SK-N-SH (cell line): ENCODE data around the gene APBB2. TPM values are rescaled to one million over a fixed set of nuclear protein-coding genes. Genes with fewer than 3 reads are reported as not detected.

Source experiments
- CTCF ChIA-PET: fragments of 300-600, 350-600 bp; formaldehyde crosslinking; extraction: SDS; loops from one replicate; lab custom pipeline; 2021; lab: Yijun Ruan, JAX
- POLR2A ChIA-PET: fragments of 350-600 bp; sonication (Branson Sonifier 250); formaldehyde crosslinking; extraction: SDS; loops from one replicate; lab custom pipeline; 2020; ENCODE audit warnings: antibody characterized with exemption, inconsistent platforms; lab: Yijun Ruan, JAX
- DNase-seq: peaks from one replicate; pipeline ENCODE4 v3.0.0; 2012
- H2AFZ ChIP-seq: fragments of 200-600 bp; sonication (generic); 2 replicates; pipeline ENCODE4 v1.8.1; 2016; ENCODE audit warnings: antibody characterized with exemption, mild to moderate bottlenecking, low read depth
- H3F3A ChIP-seq: fragments of 200-600 bp; sonication (generic); replicated peaks from 2 replicates; pipeline ENCODE3; 2016; ENCODE audit warnings: antibody characterized with exemption, mild to moderate bottlenecking; ENCODE audit not compliant: insufficient read depth
- H3K27ac ChIP-seq, 2 experiments: fragments of 200-500 bp in 1 of 2; fragments of 200-600 bp in 1 of 2; sonication (Bioruptor generic) in 1 of 2; sonication (generic), shearing (Covaris generic) in 1 of 2; 2 replicates each; pipeline versions ENCODE4 v1.5.1 to v1.6.1; 2014 to 2016; ENCODE audit warnings: low read depth in 2 of 2, inconsistent platforms in 1 of 2, low read length in 1 of 2, mild to moderate bottlenecking in 1 of 2, mixed read lengths in 1 of 2
- H3K27me3 ChIP-seq: fragments of 200-600 bp; sonication (generic), shearing (Covaris generic); 2 replicates; pipeline ENCODE4 v1.6.1; 2016; ENCODE audit warnings: mixed run types; ENCODE audit not compliant: insufficient read depth
- H3K36me3 ChIP-seq, 2 experiments: fragments of 200-500 bp in 1 of 2; fragments of 200-600 bp in 1 of 2; sonication (Bioruptor generic) in 1 of 2; sonication (generic) in 1 of 2; replicated peaks in 1 of 2; 2 replicates each; pipeline versions ENCODE3 to v1.5.1; 2014 to 2016; ENCODE audit warnings: low read length in 1 of 2, mild to moderate bottlenecking in 1 of 2; ENCODE audit not compliant: insufficient read depth in 2 of 2, control insufficient read depth in 1 of 2
- H3K4me1 ChIP-seq, 2 experiments: fragments of 200-500 bp in 1 of 2; fragments of 200-600 bp in 1 of 2; sonication (Bioruptor generic) in 1 of 2; sonication (generic), shearing (Covaris generic) in 1 of 2; 2 replicates each; pipeline versions ENCODE4 v1.5.1 to v1.6.1; 2014 to 2016; ENCODE audit warnings: low read depth in 1 of 2, low read length in 1 of 2, mixed run types in 1 of 2; ENCODE audit not compliant: insufficient read depth in 2 of 2, control insufficient read depth in 1 of 2
- H3K4me2 ChIP-seq: fragments of 200-600 bp; sonication (generic), shearing (Covaris generic); 2 replicates; pipeline ENCODE4 v1.6.1; 2017; ENCODE audit warnings: mixed run types
- H3K4me3 ChIP-seq, 2 experiments: fragments of 200-500 bp in 1 of 2; fragments of 200-600 bp in 1 of 2; sonication (Bioruptor generic) in 1 of 2; sonication (generic), shearing (Covaris generic) in 1 of 2; 2 replicates each; pipeline versions ENCODE4 v1.5.1 to v1.8.1; 2014 to 2016; ENCODE audit warnings: low read depth in 2 of 2, inconsistent platforms in 1 of 2, low read length in 1 of 2, mild to moderate bottlenecking in 1 of 2, mixed read lengths in 1 of 2, moderate library complexity in 1 of 2
- H3K79me2 ChIP-seq: fragments of 200-600 bp; sonication (generic); 2 replicates; pipeline ENCODE4 v1.8.1; 2017; ENCODE audit warnings: mild to moderate bottlenecking; ENCODE audit not compliant: insufficient read depth
- H3K9ac ChIP-seq: fragments of 200-600 bp; sonication (generic); 2 replicates; pipeline ENCODE4 v1.6.1; 2017; ENCODE audit warnings: mixed run types
- H3K9me2 ChIP-seq: fragments of 200-600 bp; sonication (generic); 2 replicates; pipeline ENCODE4 v1.6.1; 2017; ENCODE audit warnings: mixed run types
- H3K9me3 ChIP-seq: fragments of 200-600 bp; sonication (generic); 2 replicates; pipeline ENCODE4 v1.6.1; 2017; ENCODE audit warnings: mixed run types, mild to moderate bottlenecking, moderate library complexity
- H4K20me1 ChIP-seq: fragments of 200-600 bp; sonication (generic); 2 replicates; pipeline ENCODE4 v1.6.1; 2017; ENCODE audit warnings: mild to moderate bottlenecking, mixed run types; ENCODE audit not compliant: insufficient read depth
- CHD2 ChIP-seq: fragments of 150-350 bp; IDR thresholded peaks from 2 replicates; pipeline ENCODE4 v1.6.1; 2018; ENCODE audit warnings: low read length; ENCODE audit not compliant: partially characterized antibody
- EP300 ChIP-seq, 2 experiments: IDR thresholded peaks; 2 replicates each; pipeline versions ENCODE4 v1.4.0 to v1.6.1; 2012; ENCODE audit warnings: borderline replicate concordance in 1 of 2, low read depth in 1 of 2, low read length in 1 of 2
- GABPA ChIP-seq: IDR thresholded peaks from 2 replicates; pipeline ENCODE4 v1.4.0; 2012; ENCODE audit warnings: low read depth, mild to moderate bottlenecking
- RAD21 ChIP-seq: IDR thresholded peaks from 2 replicates; pipeline ENCODE4 v1.6.1; 2012; ENCODE audit warnings: mild to moderate bottlenecking, low read length
- RFX5 ChIP-seq: IDR thresholded peaks from 2 replicates; pipeline ENCODE4 v1.6.1; 2012; ENCODE audit warnings: mild to moderate bottlenecking, improper control_type of control experiment, low read length
- RXRA ChIP-seq: IDR thresholded peaks from 2 replicates; pipeline ENCODE4 v1.4.0; 2012; ENCODE audit warnings: low read depth, mild to moderate bottlenecking, borderline replicate concordance
- TCF12 ChIP-seq: IDR thresholded peaks from 2 replicates; pipeline ENCODE4 v1.4.0; 2012
- WGBS: methylation state at CpG from one replicate; pipeline ENCODE4 v1.1.6; 2017; ENCODE audit warnings: low lambda C conversion rate; 5-methylcytosine and 5-hydroxymethylcytosine counted together
- polyA plus RNA-seq, 3 experiments: library from polyadenylated mRNA; depleted of rRNA; stranded (reverse); fragments of >200 nt; gene quantifications; 2 replicates each; pipeline ENCODE4 v1.2.3, GENCODE V29; 2012
- TF ChIP-seq, protein P1 (sequence below): IDR thresholded peaks from 2 replicates; pipeline ENCODE4 v1.4.0; 2012; ENCODE audit warnings: low read depth, borderline replicate concordance
- TF ChIP-seq, protein P2 (sequence below): fragments of 150-350 bp; IDR thresholded peaks from 2 replicates; pipeline ENCODE4 v1.6.1; 2017; ENCODE audit warnings: antibody characterized with exemption, low read length, low read depth, borderline replicate concordance

The APBB2 gene
- polyA plus RNA-seq, 1 of the 3 experiments (the other 2 are of a cell fraction), result 49.8 TPM

DNA sequence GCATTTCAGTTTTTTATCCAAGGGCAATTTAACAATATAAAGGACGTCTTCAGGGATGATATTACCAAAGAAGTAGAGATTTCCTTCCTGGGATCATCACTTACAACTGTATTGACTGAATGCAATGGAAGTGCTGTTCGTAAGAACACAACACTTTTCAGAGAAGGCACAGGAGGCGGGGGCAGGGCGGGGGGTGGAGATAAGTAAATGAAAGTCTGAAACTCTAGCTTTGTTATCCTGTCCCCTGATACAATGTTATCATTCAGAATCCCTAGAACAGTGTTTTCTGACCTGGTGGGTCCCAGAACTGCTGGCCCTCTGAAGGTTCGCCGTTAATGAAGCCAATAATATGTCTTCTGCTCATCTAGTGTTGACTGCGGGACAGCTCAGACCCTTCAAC lies 340.0 kb downstream of the APBB2 start:
- Histone ChIP-seq H3F3A (peaks cover 8% of the 10 kb centered on the region), H3K9ac (no peak overlapping the region), H3K4me1 (peaks cover 0 to 5% of the 10 kb centered on the region in 2 experiments; a peak in 1 of 4 replicates), H3K27me3 (no peaks in the 10 kb centered on the region), H3K4me2 (no peak overlapping the region), H3K9me3 (no peaks in the 10 kb centered on the region), H2AFZ (no peak overlapping the region), H3K27ac (no peak overlapping the region), H3K9me2 (no peaks in the 10 kb centered on the region), H4K20me1 (no peaks in the 10 kb centered on the region), H3K36me3 (peaks cover 14 to 27% of the 10 kb centered on the region in 2 experiments), H3K4me3 (no peak overlapping the region), H3K79me2 (no peaks in the 10 kb centered on the region)
- WGBS, result 97% methylated on average over 7 of the region's 7 CpGs
- DNase-seq, result no peak
- ChIA-PET POLR2A (no interaction called here), CTCF (no interaction called here)
- TF ChIP-seq, protein P1, sequence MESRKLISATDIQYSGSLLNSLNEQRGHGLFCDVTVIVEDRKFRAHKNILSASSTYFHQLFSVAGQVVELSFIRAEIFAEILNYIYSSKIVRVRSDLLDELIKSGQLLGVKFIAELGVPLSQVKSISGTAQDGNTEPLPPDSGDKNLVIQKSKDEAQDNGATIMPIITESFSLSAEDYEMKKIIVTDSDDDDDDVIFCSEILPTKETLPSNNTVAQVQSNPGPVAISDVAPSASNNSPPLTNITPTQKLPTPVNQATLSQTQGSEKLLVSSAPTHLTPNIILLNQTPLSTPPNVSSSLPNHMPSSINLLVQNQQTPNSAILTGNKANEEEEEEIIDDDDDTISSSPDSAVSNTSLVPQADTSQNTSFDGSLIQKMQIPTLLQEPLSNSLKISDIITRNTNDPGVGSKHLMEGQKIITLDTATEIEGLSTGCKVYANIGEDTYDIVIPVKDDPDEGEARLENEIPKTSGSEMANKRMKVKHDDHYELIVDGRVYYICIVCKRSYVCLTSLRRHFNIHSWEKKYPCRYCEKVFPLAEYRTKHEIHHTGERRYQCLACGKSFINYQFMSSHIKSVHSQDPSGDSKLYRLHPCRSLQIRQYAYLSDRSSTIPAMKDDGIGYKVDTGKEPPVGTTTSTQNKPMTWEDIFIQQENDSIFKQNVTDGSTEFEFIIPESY, result no peak
- TF ChIP-seq TCF12 (no peak), GABPA (no peak), RAD21 (no peak)
- TF ChIP-seq, protein P2, sequence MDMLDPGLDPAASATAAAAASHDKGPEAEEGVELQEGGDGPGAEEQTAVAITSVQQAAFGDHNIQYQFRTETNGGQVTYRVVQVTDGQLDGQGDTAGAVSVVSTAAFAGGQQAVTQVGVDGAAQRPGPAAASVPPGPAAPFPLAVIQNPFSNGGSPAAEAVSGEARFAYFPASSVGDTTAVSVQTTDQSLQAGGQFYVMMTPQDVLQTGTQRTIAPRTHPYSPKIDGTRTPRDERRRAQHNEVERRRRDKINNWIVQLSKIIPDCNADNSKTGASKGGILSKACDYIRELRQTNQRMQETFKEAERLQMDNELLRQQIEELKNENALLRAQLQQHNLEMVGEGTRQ, result no peak

DNA sequence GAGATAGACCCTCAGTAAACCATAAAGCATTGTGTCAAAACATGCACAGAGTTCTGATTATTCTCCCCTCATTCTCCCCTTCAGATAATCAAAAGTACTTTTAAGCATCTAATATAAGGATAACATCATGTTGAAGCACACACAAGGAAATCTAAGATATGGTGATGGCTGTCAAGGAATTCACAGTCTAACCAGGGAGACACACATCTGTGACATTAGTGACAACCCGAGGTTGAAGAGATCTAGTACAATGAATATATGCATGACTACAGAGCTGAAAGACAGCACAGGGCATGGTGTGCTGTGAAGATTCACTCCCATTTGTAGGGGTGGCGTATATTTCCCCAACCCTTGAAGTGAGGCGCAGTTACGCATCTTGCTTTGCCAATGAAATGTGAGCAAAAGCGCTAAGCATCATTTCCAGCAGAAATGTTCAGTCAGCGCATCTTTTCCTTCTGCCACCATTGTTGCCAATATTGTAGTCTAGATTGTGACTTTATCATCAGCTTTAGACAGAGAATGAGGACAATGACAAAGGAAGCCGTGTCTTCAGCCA lies 342.6 kb downstream of the APBB2 start:
- WGBS, result 95% methylated on average over 7 of the region's 7 CpGs

More for the DNA sequence above, 342.6 kb downstream of the APBB2 start:
- Histone ChIP-seq H3K36me3 (peaks cover 13 to 15% of the 10 kb centered on the region in 2 experiments), H3K4me3 (no peak overlapping the region), H2AFZ (no peak overlapping the region), H3K27ac (no peak overlapping the region), H3F3A (peaks cover 21% of the 10 kb centered on the region), H3K9me2 (no peaks in the 10 kb centered on the region), H3K4me2 (no peak overlapping the region), H3K9me3 (no peaks in the 10 kb centered on the region), H3K79me2 (no peaks in the 10 kb centered on the region), H4K20me1 (no peaks in the 10 kb centered on the region), H3K4me1 (peaks cover 0 to 5% of the 10 kb centered on the region in 2 experiments; a peak in 1 of 4 replicates), H3K27me3 (no peaks in the 10 kb centered on the region), H3K9ac (no peak overlapping the region)
- no peak for TF ChIP-seq EP300 (IDR thresholded peaks at IDR 0.05; ENCODE audit: borderline replicate concordance in 1 of 2, low read depth in 1 of 2, low read length in 1 of 2)
- TF ChIP-seq TCF12, result no peak
- TF ChIP-seq RXRA, result no peak
- no peak for TF ChIP-seq RFX5
- no peak for TF ChIP-seq CHD2
- TF ChIP-seq GABPA, result no peak
- TF ChIP-seq RAD21, result no peak
- DNase-seq, result no peak
- POLR2A ChIA-PET, result no interaction called here
- CTCF ChIA-PET, result interaction anchor here (1.2 kb wide), 1 partner anchor 26 kb away, joined by 4 read pairs; no protein-coding TSS in a partner anchor
